ENCODE data around the gene SLIT2.

DNA sequence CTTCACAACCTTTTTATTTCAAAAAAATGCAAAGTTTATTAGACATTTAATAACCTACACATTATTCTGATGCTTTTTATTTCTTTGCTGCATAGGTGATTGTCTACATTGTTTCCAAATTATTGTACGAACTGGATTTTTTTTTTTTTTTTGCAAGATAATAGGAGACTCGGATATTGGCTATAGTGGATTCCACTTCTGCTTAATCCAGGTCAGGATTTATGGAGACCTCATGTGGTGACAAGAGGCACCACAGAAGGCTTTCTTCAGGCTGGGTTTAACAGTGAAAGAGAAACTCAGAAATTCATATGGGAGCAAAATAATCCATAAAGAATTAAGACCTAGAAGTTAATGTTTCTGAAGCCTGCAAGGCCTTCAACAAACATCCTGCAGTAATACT is 2.4 kb upstream of the SLIT2 start:
- TF ChIP-seq, protein P1, sequence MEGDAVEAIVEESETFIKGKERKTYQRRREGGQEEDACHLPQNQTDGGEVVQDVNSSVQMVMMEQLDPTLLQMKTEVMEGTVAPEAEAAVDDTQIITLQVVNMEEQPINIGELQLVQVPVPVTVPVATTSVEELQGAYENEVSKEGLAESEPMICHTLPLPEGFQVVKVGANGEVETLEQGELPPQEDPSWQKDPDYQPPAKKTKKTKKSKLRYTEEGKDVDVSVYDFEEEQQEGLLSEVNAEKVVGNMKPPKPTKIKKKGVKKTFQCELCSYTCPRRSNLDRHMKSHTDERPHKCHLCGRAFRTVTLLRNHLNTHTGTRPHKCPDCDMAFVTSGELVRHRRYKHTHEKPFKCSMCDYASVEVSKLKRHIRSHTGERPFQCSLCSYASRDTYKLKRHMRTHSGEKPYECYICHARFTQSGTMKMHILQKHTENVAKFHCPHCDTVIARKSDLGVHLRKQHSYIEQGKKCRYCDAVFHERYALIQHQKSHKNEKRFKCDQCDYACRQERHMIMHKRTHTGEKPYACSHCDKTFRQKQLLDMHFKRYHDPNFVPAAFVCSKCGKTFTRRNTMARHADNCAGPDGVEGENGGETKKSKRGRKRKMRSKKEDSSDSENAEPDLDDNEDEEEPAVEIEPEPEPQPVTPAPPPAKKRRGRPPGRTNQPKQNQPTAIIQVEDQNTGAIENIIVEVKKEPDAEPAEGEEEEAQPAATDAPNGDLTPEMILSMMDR (IDR thresholded peaks at IDR 0.05): no peak
- no peak for TF ChIP-seq EZH2 (IDR thresholded peaks at IDR 0.05; ENCODE audit: borderline replicate concordance, insufficient read depth, low read depth, low read length, poor library complexity, severe bottlenecking)

Measured in B cell (primary cell).